Cardiac fibroblast (primary cell): ENCODE measurements around the gene FOXS1.

Experiments
- DNase-seq, 2 donors: peaks; one replicate each; pipeline versions ENCODE4 v3.0.0 to v3.0.0-alpha.2; 2010; ENCODE audit warnings: low read depth in 2 of 2
- H3K4me3 ChIP-seq, 2 donors: replicated peaks in 1 of 2; 1 replicate in 1 of 2; 2 replicates in 1 of 2; pipeline ENCODE4 v1.5.1; 2011; ENCODE audit warnings: low read depth in 2 of 2, low read length in 2 of 2, mild to moderate bottlenecking in 2 of 2, moderate library complexity in 1 of 2
- TF ChIP-seq, protein P1 (sequence below): IDR thresholded peaks from one replicate; pipeline ENCODE4 v1.5.1; 2011; ENCODE audit warnings: low read depth, mild to moderate bottlenecking, low read length, inconsistent platforms

Gene FOXS1

GRCh38 chr20:31866221-31866620, 20.8 kb upstream of the FOXS1 start:
- TF ChIP-seq, protein P1, sequence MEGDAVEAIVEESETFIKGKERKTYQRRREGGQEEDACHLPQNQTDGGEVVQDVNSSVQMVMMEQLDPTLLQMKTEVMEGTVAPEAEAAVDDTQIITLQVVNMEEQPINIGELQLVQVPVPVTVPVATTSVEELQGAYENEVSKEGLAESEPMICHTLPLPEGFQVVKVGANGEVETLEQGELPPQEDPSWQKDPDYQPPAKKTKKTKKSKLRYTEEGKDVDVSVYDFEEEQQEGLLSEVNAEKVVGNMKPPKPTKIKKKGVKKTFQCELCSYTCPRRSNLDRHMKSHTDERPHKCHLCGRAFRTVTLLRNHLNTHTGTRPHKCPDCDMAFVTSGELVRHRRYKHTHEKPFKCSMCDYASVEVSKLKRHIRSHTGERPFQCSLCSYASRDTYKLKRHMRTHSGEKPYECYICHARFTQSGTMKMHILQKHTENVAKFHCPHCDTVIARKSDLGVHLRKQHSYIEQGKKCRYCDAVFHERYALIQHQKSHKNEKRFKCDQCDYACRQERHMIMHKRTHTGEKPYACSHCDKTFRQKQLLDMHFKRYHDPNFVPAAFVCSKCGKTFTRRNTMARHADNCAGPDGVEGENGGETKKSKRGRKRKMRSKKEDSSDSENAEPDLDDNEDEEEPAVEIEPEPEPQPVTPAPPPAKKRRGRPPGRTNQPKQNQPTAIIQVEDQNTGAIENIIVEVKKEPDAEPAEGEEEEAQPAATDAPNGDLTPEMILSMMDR = no peak
- DNase-seq = no peak

DNA sequence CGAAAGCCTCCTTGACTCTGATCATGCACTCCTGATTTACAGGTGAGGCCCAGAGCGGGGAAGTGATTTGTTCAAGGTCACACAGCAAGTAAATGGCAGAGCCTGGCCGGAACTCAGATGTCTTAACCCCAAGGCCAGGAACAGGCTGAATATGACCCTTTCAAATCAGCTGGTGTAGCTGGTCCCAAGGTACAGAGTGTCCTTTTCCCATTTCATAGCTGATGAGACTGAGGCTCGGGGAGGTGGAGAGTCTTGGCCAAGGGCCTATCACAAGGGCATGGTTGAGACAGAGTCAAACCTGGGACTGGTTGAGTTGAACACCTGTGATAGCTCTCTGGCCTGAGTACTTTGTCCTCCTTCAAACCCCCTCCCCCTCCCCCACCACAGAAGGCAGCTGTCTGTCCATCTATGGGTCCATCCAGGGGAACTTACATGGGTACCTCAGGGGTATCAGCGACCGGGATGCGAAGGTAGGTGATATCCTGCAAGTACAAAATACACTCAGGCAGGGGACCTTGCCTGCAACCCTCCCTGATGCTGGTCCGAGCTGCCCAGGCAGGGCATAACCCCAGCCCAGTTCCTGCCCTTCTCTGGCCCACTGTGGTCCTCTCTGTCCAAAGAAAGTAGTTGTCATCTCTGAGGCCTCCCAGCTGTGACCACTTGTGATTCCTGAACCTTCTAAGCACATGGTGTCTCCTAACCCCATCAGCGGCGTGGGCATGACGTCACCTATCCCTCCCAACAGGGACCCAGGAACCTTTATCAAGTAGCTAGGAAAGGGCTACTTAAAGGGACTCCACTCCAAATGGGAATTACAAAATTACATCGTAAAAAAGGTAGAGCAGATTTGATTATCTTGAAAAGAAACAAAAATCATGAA, 19.4 kb upstream of the FOXS1 start:
- no peak for DNase-seq
- TF ChIP-seq, protein P1 = no peak

More at GRCh38 chr20:31866221-31866620, 20.8 kb upstream of the FOXS1 start:
- no peak overlapping the region for H3K4me3 ChIP-seq

DNA sequence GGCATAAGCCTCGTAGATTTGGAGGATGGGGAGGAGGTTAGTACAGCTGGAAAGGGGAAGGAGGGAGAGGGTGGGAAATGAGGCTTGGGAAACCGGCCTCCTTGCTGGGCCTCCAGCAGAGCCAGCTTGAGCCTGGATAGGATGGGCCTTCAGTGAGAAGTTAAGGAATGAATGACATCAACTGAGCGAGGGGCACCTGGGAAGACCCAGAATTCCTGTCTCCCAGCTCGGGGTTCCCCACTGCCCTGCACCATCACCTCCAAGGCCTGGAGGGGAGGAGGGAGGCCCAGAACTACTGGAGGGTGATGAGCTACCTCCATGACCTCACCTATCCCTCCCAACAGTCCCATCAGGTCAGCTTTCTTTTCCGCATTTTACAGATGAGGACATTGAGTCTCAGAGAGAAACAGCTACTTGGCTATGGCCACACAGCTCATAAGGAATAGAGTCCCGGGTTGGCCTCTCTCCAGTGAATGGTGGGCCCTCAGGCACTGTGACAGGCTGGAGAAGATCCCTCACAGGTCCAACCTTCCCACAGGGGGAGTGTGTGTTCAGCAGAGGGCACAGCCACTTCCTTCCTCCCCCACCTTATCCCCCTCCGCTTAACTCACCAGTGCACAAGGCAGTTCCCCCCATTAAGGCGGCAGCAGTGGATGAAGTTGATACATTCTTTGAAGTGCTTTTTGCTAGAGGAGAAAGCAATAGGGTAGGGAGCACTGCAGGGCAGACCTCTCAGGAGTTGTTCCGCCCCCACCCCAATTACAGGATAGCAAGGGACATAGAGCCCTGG, 18.1 kb upstream of the FOXS1 start:
- DNase-seq = no peak
- TF ChIP-seq, protein P1 = no peak
- no peak overlapping the region for H3K4me3 ChIP-seq

More for the DNA sequence above, 19.4 kb upstream of the FOXS1 start:
- H3K4me3 ChIP-seq = no peak overlapping the region

DNA sequence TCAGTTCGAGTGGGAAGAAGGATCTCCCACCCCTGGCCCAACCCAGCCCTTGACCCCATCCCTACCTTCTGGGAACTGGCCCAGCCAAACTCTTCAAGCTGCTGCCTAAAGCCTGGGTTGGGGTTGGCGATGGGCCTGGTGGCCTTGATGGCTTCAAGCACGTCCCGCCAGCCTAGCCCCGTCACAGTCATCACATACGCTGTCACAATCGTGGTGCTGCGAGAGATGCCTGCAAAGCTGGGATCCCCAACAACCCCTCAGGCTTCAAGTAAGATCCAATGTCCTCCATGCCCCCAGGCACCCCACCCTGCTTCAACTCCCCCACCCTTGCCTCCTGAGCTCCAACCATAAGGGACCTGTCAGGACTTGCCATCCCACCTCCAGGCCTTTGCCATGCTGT, 17.1 kb upstream of the FOXS1 start:
- TF ChIP-seq, protein P1 = no peak
- H3K4me3 ChIP-seq = no peak overlapping the region
- no peak for DNase-seq

DNA sequence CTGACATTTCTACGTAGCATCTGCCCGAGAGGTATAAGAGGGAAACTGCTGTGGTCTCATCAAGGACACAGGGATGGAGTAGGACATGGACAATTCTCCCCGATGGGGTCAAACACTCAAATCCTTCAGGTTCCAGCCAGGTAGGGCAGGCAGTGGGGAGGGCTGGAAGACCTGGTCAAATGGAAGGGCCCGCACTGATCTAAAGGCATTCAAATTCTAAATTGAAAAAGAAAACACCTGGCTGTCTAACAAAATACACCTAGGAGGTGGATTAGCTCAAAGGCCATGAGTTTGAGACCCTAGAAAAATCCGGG, 16.7 kb upstream of the FOXS1 start:
- DNase-seq = no peak
- TF ChIP-seq, protein P1 = no peak
- H3K4me3 ChIP-seq = no peak overlapping the region

- TF ChIP-seq, protein P1 = no peak
- peak overlapping the region; percentile 40 to 45 for H3K4me3 ChIP-seq
- peak in 1 of 2 donors; percentile 65 for DNase-seq
These were observed 16.2 kb upstream of the FOXS1 start for GRCh38 chr20:31861385-31862156.
